Lung (tissue), 12 donors: Measurements from ENCODE around the gene ANXA11. TPM values are rescaled to one million over a fixed set of nuclear protein-coding genes. Genes with fewer than 3 reads are reported as not detected.
A peak's percentile ranks its signal among the peaks of the same experiment; 100 is the strongest.

Experiments
- ATAC-seq: fragments of 200-7000 bp; cut with Tn5 transposase; one replicate; pipeline ENCODE4 v1.9.1; 2020; ENCODE audit warnings: moderate number of reproducible peaks; ENCODE audit not compliant: insufficient read depth, low FRiP score
- DNase-seq, 3 donors: peaks; one replicate each; pipeline ENCODE4 v3.0.0-alpha.2; 2013 to 2017
- H3K27ac ChIP-seq, 2 donors: one replicate each; pipeline ENCODE4 v1.5.1; 2013; ENCODE audit warnings: mild to moderate bottlenecking in 2 of 2, moderate library complexity in 2 of 2, control low read depth in 1 of 2, inconsistent platforms in 1 of 2, low read depth in 1 of 2, low read length in 1 of 2
- H3K27me3 ChIP-seq, 3 donors: one replicate each; pipeline ENCODE4 v1.5.1; 2013; ENCODE audit warnings: low read length in 2 of 3; ENCODE audit not compliant: control insufficient read depth in 3 of 3, insufficient read depth in 3 of 3
- H3K36me3 ChIP-seq, 4 donors: one replicate each; pipeline ENCODE4 v1.5.1; 2013; ENCODE audit warnings: low read length in 4 of 4, mild to moderate bottlenecking in 1 of 4, moderate library complexity in 1 of 4; ENCODE audit not compliant: control insufficient read depth in 4 of 4, insufficient read depth in 4 of 4
- H3K4me1 ChIP-seq, 5 donors: one replicate each; pipeline ENCODE4 v1.5.1; 2013; ENCODE audit warnings: low read length in 5 of 5, mild to moderate bottlenecking in 2 of 5, moderate library complexity in 1 of 5; ENCODE audit not compliant: control insufficient read depth in 5 of 5, insufficient read depth in 5 of 5
- H3K4me3 ChIP-seq: one replicate; pipeline ENCODE4 v1.5.1; 2013; ENCODE audit warnings: mild to moderate bottlenecking, control low read depth, moderate library complexity
- H3K9ac ChIP-seq, 2 donors: one replicate each; pipeline ENCODE4 v1.5.1; 2013; ENCODE audit warnings: low read length in 2 of 2, control low read depth in 1 of 2; ENCODE audit not compliant: insufficient read depth in 1 of 2
- H3K9me3 ChIP-seq, 4 donors: one replicate each; pipeline ENCODE4 v1.5.1; 2013; ENCODE audit warnings: low read length in 3 of 4, mild to moderate bottlenecking in 1 of 4, moderate library complexity in 1 of 4; ENCODE audit not compliant: control insufficient read depth in 4 of 4, insufficient read depth in 3 of 4
- CTCF ChIP-seq: IDR thresholded peaks from 2 replicates; pipeline ENCODE4 v1.5.1; 2012; ENCODE audit warnings: mild to moderate bottlenecking; ENCODE audit errors: control extremely low read depth, extremely low read depth
- WGBS, 2 donors: extraction: QIAGEN DNeasy Blood & Tissue Kit; methylation state at CpG; one replicate each; pipeline ENCODE4 v1.1.7; 2013; 5-methylcytosine and 5-hydroxymethylcytosine counted together
- polyA plus RNA-seq, 2 donors: library from polyadenylated mRNA; stranded (reverse); fragments of 200-250 nt; gene quantifications; one replicate each; pipeline ENCODE4 v1.2.1, GENCODE V29; 2013
- total RNA-seq, 2 donors: library from RNA; depleted of rRNA in 1 of 2; stranded (reverse); fragments of >200 nt in 1 of 2; gene quantifications; one replicate each; pipeline ENCODE4 v1.2.1, GENCODE V29; 2014 to 2021
- donor health status: control.
- donor health status: control.
- donor health status: Bipolar disorder and iron deficiency.
- donor health status: healthy.
- donor health status: DM: yes; HTN: yes; CAD: no.

ANXA11 gene
- total and polyA plus RNA-seq, 4 donors: 97.7 to 404 (median 209) TPM

- Histone ChIP-seq H3K9me3 (no peaks in the 10 kb centered on the region), H3K27ac (peak overlapping the region; percentile 17 to 62), H3K9ac (no peak overlapping the region), H3K36me3 (peaks cover 0 to 4% (median 0%) of the 10 kb centered on the region in 4 donors), H3K27me3 (no peaks in the 10 kb centered on the region), H3K4me3 (no peak overlapping the region), H3K4me1 (peaks cover 5 to 42% (median 10%) of the 10 kb centered on the region in 5 donors)
- ATAC-seq (no peak), DNase-seq (no peak)
- WGBS, 2 donors: 97 to 98% methylated on average over 2 of the region's 2 CpGs
- no peak for TF ChIP-seq CTCF
Measured at GRCh38 chr10:80187060-80187459, 18.3 kb downstream of the ANXA11 start.

GRCh38 chr10:80186364-80187012, 18.8 kb downstream of the ANXA11 start:
- 68 to 77% methylated on average over 13 of the region's 13 CpGs for WGBS, 2 donors
- Histone ChIP-seq H3K36me3 (peaks cover 0 to 4% (median 0%) of the 10 kb centered on the region in 4 donors), H3K9me3 (no peaks in the 10 kb centered on the region), H3K27ac (peak overlapping the region; percentile 62 to 68), H3K4me3 (no peak overlapping the region), H3K27me3 (no peaks in the 10 kb centered on the region), H3K4me1 (peaks cover 5 to 36% (median 10%) of the 10 kb centered on the region in 5 donors), H3K9ac (no peak overlapping the region)
- no peak for ATAC-seq
- DNase-seq: no peak
- no peak for TF ChIP-seq CTCF

- peaks cover 5 to 35% (median 10%) of the 10 kb centered on the region in 5 donors for H3K4me1 ChIP-seq
- no peaks in the 10 kb centered on the region for H3K9me3 ChIP-seq
- H3K27ac ChIP-seq: peak overlapping the region in 1 of 2 donors; percentile 68
- ATAC-seq (no peak), DNase-seq (no peak)
- no peaks in the 10 kb centered on the region for H3K27me3 ChIP-seq
- TF ChIP-seq CTCF: no peak
- no peak overlapping the region for H3K4me3 ChIP-seq
- WGBS, 2 donors: 84 to 89% methylated on average over 5 of the region's 5 CpGs
- no peak overlapping the region for H3K9ac ChIP-seq
- H3K36me3 ChIP-seq: peaks cover 0 to 4% (median under 1%) of the 10 kb centered on the region in 4 donors
Measured at GRCh38 chr10:80185578-80186299, 19.6 kb downstream of the ANXA11 start.
